HG03558 (cell line): Measurements from ENCODE around the gene ARID1B.

Source experiments
- ATAC-seq: cut with Tn5 transposase; IDR thresholded peaks from one replicate; pipeline ENCODE4 v1.9.1; 2021; ENCODE audit warnings: moderate number of reproducible peaks; ENCODE audit not compliant: unreplicated experiment; ENCODE audit errors: extremely low read depth

Gene ARID1B

GRCh38 chr6:157104803-157105202 is 327.6 kb downstream of the ARID1B start:
- ATAC-seq = no peak

GRCh38 chr6:157106487-157106886 is 329.3 kb downstream of the ARID1B start:
- ATAC-seq = no peak

GRCh38 chr6:157107571-157107914 is 330.4 kb downstream of the ARID1B start:
- ATAC-seq = no peak

GRCh38 chr6:157107915-157108651 is 330.9 kb downstream of the ARID1B start:
- ATAC-seq = no peak

- ATAC-seq = no peak
These were observed 331.7 kb downstream of the ARID1B start for GRCh38 chr6:157108923-157109322.

- no peak for ATAC-seq
These were observed 333.4 kb downstream of the ARID1B start for GRCh38 chr6:157110607-157111006.

GRCh38 chr6:157113389-157113788 is 336.2 kb downstream of the ARID1B start:
- no peak for ATAC-seq

GRCh38 chr6:157116426-157116825 is 339.2 kb downstream of the ARID1B start:
- no peak for ATAC-seq

GRCh38 chr6:157117431-157118095 is 340.4 kb downstream of the ARID1B start:
- no peak for ATAC-seq

GRCh38 chr6:157119502-157120027 is 342.4 kb downstream of the ARID1B start:
- ATAC-seq = no peak

- no peak for ATAC-seq
These were observed 343.5 kb downstream of the ARID1B start for GRCh38 chr6:157120534-157121232.

- no peak for ATAC-seq
These were observed 344.7 kb downstream of the ARID1B start for GRCh38 chr6:157121897-157122296.

GRCh38 chr6:157123234-157123633 is 346.1 kb downstream of the ARID1B start:
- no peak for ATAC-seq

GRCh38 chr6:157124485-157125254 is 347.5 kb downstream of the ARID1B start:
- ATAC-seq = no peak

GRCh38 chr6:157125531-157125930 is 348.4 kb downstream of the ARID1B start:
- ATAC-seq = no peak

GRCh38 chr6:157126183-157127098 is 349.3 kb downstream of the ARID1B start:
- ATAC-seq = no peak

- ATAC-seq = no peak
These were observed 351.1 kb downstream of the ARID1B start for GRCh38 chr6:157128235-157128775.

GRCh38 chr6:157131250-157131649 is 354.1 kb downstream of the ARID1B start:
- ATAC-seq = no peak

GRCh38 chr6:157133856-157134255 is 356.7 kb downstream of the ARID1B start:
- no peak for ATAC-seq
